ENCODE results near the gene YIF1A.
"Not testable (repeated sequence)": the region's sequence is repeated elsewhere in the genome, so short reads cannot be mapped to it uniquely, and the experiment has no call there.

YIF1A gene

GRCh38 chr11:66263785-66264184 is 25.2 kb downstream of the YIF1A start:
- Mint-ChIP-seq H3K4me3 (no peak overlapping the region), H3K4me1 (peaks cover 30% of the 10 kb centered on the region), H3K9me3 (no peaks in the 10 kb centered on the region), H3K36me3 (peaks cover 55% of the 10 kb centered on the region), H3K27ac (no peak overlapping the region)
- ATAC-seq (no peak), DNase-seq (ENCODE audit: low spot score in 2 of 2) (no peak)

- H3K27ac Mint-ChIP-seq: peak overlapping the region; percentile 10
- peaks cover 32% of the 10 kb centered on the region for H3K4me1 Mint-ChIP-seq
- ATAC-seq: no peak
- H3K9me3 Mint-ChIP-seq: no peaks in the 10 kb centered on the region
- DNase-seq (ENCODE audit: low spot score in 2 of 2): no peak
- no peak overlapping the region for H3K4me3 Mint-ChIP-seq
- H3K36me3 Mint-ChIP-seq: peaks cover 55% of the 10 kb centered on the region
Observed at GRCh38 chr11:66263231-66263630, 25.7 kb downstream of the YIF1A start.

DNA sequence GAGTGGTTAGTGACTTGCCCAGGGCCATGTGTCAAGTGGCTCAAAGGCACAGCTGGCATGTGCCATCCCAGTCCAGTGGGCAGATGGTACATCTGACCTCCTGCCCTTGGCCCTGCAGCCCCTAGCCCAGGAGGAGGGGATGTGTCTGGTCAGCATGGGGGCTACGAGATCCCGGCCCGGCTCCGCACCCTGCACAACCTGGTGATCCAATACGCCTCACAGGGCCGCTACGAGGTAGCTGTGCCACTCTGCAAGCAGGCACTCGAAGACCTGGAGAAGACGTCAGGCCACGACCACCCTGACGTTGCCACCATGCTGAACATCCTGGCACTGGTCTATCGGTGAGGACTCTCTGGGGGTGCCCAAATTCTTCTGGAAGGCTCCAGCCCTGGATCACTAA is 26.2 kb downstream of the YIF1A start:
- Mint-ChIP-seq H3K4me3 (no peak overlapping the region), H3K9me3 (no peaks in the 10 kb centered on the region), H3K4me1 (peaks cover 27% of the 10 kb centered on the region), H3K36me3 (peaks cover 52% of the 10 kb centered on the region), H3K27ac (peak overlapping the region; percentile 10)
- DNase-seq (ENCODE audit: low spot score in 2 of 2): no peak
- ATAC-seq: no peak

DNA sequence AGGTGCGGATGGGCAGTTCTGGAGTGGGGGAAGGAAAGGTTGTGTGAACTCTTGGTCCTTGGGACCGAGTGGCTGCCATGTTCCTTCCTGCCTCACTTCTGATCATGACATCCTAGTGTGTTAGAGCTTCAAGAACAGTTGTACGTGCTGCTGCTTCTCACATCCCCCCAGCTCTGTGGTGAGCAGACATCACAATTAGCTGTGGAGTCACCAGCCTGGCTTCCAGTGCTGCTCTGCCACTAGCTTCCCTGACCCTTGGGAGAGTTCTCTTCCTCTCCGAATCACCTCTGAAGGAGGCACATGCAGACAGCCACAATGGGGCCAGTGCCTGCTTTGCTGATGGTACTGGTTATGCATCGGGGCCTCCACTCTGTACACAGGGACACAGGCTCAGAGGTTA is 26.8 kb downstream of the YIF1A start:
- H3K27ac Mint-ChIP-seq: no peak overlapping the region
- ATAC-seq (no peak), DNase-seq (ENCODE audit: low spot score in 2 of 2) (no peak)
- peaks cover 52% of the 10 kb centered on the region for H3K36me3 Mint-ChIP-seq
- H3K4me1 Mint-ChIP-seq: peaks cover 22% of the 10 kb centered on the region
- H3K4me3 Mint-ChIP-seq: no peak overlapping the region
- H3K9me3 Mint-ChIP-seq: no peaks in the 10 kb centered on the region

GRCh38 chr11:66261578-66261977 is 27.4 kb downstream of the YIF1A start:
- Mint-ChIP-seq H3K9me3 (no peaks in the 10 kb centered on the region), H3K4me3 (no peak overlapping the region), H3K27ac (no peak overlapping the region), H3K36me3 (peaks cover 53% of the 10 kb centered on the region), H3K4me1 (peaks cover 22% of the 10 kb centered on the region)
- no peak for DNase-seq (ENCODE audit: low spot score in 2 of 2)
- ATAC-seq: no peak

GRCh38 chr11:66259956-66260355 is 29.0 kb downstream of the YIF1A start:
- ATAC-seq: no peak
- DNase-seq (ENCODE audit: low spot score in 2 of 2): no peak
- Mint-ChIP-seq H3K9me3 (no peaks in the 10 kb centered on the region), H3K36me3 (peaks cover 55% of the 10 kb centered on the region), H3K4me3 (peak overlapping the region; percentile 87), H3K27ac (peak overlapping the region; percentile 96), H3K4me1 (peaks cover 30% of the 10 kb centered on the region)

- ATAC-seq (no peak), DNase-seq (ENCODE audit: low spot score in 2 of 2) (no peak)
- Mint-ChIP-seq H3K4me3 (peak overlapping the region; percentile 87), H3K4me1 (peaks cover 30% of the 10 kb centered on the region), H3K27ac (peak overlapping the region; percentile 96), H3K9me3 (no peaks in the 10 kb centered on the region), H3K36me3 (peaks cover 55% of the 10 kb centered on the region)
Observed at GRCh38 chr11:66259225-66259624, 29.7 kb downstream of the YIF1A start.

DNA sequence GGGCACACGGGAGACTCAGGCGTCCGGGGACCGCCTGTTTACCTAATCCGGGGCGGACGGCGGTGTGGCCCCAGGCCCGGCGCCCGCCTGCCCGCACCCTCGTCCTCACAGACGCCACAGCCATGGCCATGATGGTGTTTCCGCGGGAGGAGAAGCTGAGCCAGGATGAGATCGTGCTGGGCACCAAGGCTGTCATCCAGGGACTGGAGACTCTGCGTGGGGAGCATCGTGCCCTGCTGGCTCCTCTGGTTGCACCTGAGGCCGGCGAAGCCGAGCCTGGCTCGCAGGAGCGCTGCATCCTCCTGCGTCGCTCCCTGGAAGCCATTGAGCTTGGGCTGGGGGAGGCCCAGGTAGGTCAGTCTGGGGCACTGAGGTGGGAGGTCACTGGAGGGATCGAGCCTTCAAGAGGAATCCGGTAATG is 30.5 kb downstream of the YIF1A start:
- Mint-ChIP-seq H3K4me3 (peak overlapping the region; percentile 87), H3K9me3 (no peaks in the 10 kb centered on the region), H3K4me1 (peaks cover 33% of the 10 kb centered on the region), H3K36me3 (peaks cover 56% of the 10 kb centered on the region), H3K27ac (peak overlapping the region; percentile 96)
- ATAC-seq (peak; percentile 2), DNase-seq (ENCODE audit: low spot score in 2 of 2) (no peak)

GRCh38 chr11:66253081-66253480 is 35.9 kb downstream of the YIF1A start:
- H3K4me3 Mint-ChIP-seq; DNase-seq (ENCODE audit: low spot score in 2 of 2); H3K9me3 Mint-ChIP-seq; ATAC-seq: not testable (repeated sequence)
- H3K36me3 Mint-ChIP-seq: peaks cover 28% of the 10 kb centered on the region
- H3K27ac Mint-ChIP-seq: peak overlapping the region; percentile 47
- peaks cover 31% of the 10 kb centered on the region for H3K4me1 Mint-ChIP-seq

GRCh38 chr11:66251809-66252208 is 37.1 kb downstream of the YIF1A start:
- Mint-ChIP-seq H3K4me1 (peaks cover 28% of the 10 kb centered on the region), H3K27ac (peak overlapping the region; percentile 47), H3K36me3 (peaks cover 29% of the 10 kb centered on the region), H3K4me3 (no peak overlapping the region), H3K9me3 (no peaks in the 10 kb centered on the region)
- ATAC-seq (peak; percentile 37), DNase-seq (ENCODE audit: low spot score in 2 of 2) (no peak)

DNA sequence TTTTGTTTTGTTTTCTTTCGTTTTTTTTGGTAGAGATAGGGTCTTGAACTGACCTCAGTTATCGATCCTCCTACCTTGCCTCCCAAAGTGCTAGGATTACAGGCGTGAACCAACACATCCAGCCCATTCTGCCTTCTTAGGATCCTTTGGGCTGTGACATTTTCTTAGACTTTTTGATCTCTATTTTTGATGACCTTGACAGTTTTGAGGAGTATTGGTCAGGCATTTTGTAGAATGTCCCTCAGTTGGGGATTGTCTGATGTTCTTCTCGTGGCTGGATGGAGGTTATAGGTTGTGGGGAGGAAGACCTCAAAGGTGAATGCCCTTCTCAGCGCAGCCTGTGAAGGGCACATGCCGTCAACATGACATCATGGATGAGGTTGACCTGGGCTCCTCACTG is 40.0 kb downstream of the YIF1A start:
- Mint-ChIP-seq H3K36me3 (peaks cover 44% of the 10 kb centered on the region), H3K27ac (peak overlapping the region; percentile 53), H3K4me1 (peaks cover 18% of the 10 kb centered on the region), H3K9me3 (no peaks in the 10 kb centered on the region), H3K4me3 (no peak overlapping the region)
- DNase-seq (ENCODE audit: low spot score in 2 of 2): no peak
- no peak for ATAC-seq

- Mint-ChIP-seq H3K4me1 (peaks cover 12% of the 10 kb centered on the region), H3K4me3 (no peak overlapping the region), H3K36me3 (peaks cover 45% of the 10 kb centered on the region), H3K27ac (peak overlapping the region; percentile 56), H3K9me3 (no peaks in the 10 kb centered on the region)
- ATAC-seq (no peak), DNase-seq (ENCODE audit: low spot score in 2 of 2) (no peak)
Observed at GRCh38 chr11:66247801-66248200, 41.1 kb downstream of the YIF1A start.

- ATAC-seq: no peak
Observed at GRCh38 chr11:66247295-66247694, 41.6 kb downstream of the YIF1A start.

DNA sequence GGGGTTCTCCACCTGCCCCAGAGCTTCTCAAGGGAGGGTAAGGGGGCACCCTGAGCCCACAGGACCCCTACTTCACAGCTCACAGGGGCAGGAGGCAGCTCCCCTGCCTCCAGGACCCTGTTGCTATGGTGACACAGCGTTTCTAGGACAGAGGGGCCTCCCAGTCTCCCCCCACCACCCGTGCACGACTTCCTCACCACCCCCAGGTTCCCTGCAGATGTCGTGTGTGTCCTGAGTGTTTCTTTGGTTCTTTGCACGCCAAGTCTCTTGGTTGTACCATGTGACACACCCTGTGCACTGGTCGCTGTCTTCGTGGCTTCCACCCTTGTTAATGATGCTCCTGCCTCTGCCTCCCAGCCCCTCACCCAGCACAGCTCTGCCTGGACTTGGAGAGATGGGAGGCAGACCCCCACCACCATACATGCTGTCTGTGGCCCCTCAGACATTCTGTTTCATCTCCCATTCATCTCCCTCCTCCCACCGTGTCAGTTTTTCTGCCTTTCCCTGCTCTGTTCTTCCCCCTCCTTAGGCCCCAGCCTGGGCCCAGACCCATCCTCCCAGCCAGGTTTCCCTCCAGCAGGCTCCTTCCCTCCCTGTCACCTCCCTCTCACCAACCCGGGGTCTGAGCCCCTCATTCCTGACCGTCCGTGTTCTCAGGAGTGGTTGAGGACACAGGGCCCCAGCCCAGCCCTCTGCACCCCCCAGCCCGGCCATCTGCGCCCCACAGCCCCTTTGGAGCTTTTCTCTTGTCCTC is 45.0 kb downstream of the YIF1A start:
- H3K27ac Mint-ChIP-seq: peak overlapping the region; percentile 92
- no peak overlapping the region for H3K4me3 Mint-ChIP-seq
- H3K36me3 Mint-ChIP-seq: peaks cover 75% of the 10 kb centered on the region
- DNase-seq (ENCODE audit: low spot score in 2 of 2) (no peak), ATAC-seq (no peak)
- no peaks in the 10 kb centered on the region for H3K4me1 Mint-ChIP-seq
- H3K9me3 Mint-ChIP-seq: no peaks in the 10 kb centered on the region

More at GRCh38 chr11:66247295-66247694, 41.6 kb downstream of the YIF1A start:
- Mint-ChIP-seq H3K9me3 (no peaks in the 10 kb centered on the region), H3K4me1 (peaks cover 12% of the 10 kb centered on the region), H3K36me3 (peaks cover 45% of the 10 kb centered on the region), H3K27ac (peak overlapping the region; percentile 56), H3K4me3 (no peak overlapping the region)
- no peak for DNase-seq (ENCODE audit: low spot score in 2 of 2)

DNA sequence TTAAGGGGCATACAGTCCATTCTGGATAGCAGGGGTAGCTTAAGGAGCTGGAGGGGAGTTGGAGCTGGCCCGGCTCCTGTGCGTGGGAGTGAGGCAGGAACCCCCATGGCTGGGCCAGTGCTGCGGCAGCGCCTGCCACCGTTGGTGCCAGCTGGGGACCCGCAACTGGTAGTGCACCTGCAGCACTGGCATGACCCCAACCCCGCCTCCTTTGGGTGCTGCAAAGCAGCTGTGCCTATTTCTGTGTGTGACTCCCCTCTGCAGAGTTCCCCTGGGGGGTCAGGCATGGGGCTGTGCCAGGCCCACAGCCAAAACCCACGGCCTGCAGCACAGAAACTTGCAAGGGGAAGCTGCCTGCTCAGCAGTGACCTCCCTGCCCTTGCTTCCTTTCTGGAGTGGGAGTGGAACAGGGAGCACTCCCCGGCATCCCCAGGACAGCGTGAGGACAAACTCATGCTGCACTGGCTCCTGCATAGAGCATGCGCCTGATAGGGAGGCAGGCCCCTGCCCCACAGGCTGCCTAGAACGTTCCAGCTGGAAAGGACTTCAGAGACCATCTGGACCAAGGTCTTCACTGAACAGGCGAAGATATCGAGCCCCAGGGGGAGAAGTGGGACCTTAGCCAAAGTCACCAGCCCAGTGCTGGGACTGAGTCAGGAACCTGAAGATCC is 46.7 kb downstream of the YIF1A start:
- DNase-seq (ENCODE audit: low spot score in 2 of 2): no peak
- Mint-ChIP-seq H3K4me3 (no peak overlapping the region), H3K27ac (peak overlapping the region; percentile 79), H3K9me3 (no peaks in the 10 kb centered on the region), H3K4me1 (no peaks in the 10 kb centered on the region), H3K36me3 (peaks cover 84% of the 10 kb centered on the region)
- no peak for ATAC-seq

DNA sequence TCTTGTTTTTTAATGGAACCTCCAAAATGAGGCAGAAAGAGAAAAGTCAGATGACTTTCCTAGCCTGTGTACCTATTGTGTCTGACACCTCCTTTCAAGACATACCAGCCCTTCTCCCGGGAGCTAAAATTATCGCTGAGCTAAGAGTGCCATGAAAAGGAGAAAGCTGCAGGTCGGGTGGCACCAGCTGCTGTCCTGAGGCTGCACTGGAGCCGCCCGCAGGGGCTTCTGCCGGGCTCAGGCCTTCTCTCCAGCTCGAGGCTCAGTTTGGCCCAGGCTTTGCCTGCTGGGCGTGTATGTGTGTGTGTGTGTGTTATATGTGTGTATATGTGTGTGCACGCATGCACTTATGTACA is 48.2 kb downstream of the YIF1A start:
- no peak overlapping the region for H3K4me3 Mint-ChIP-seq
- H3K27ac Mint-ChIP-seq: peak overlapping the region; percentile 79
- no peaks in the 10 kb centered on the region for H3K4me1 Mint-ChIP-seq
- H3K9me3 Mint-ChIP-seq: no peaks in the 10 kb centered on the region
- DNase-seq (ENCODE audit: low spot score in 2 of 2): no peak
- ATAC-seq: no peak
- H3K36me3 Mint-ChIP-seq: peaks cover 89% of the 10 kb centered on the region

Data from stimulated activated effector memory CD8-positive, alpha-beta T cell treated with anti-CD3 and anti-CD28 coated beads, Interleukin-12 subunit alpha, Interleukin-12 subunit beta, amount 100 ng/mL, for 72 hours (primary cell).